Transverse colon (tissue), 4 donors: ENCODE results near the gene PPP3CA.

ENCODE experiments used
- EP300 ChIP-seq: sonication (generic); formaldehyde crosslinking; IDR thresholded peaks from one replicate; pipeline ENCODE4 v1.6.1; 2017; ENCODE audit warnings: antibody characterized with exemption, low read depth
- POLR2A ChIP-seq: fragments of 450-650 bp; IDR thresholded peaks from one replicate; pipeline ENCODE4 v1.6.1; 2016; ENCODE audit warnings: antibody characterized with exemption, mild to moderate bottlenecking, moderate library complexity
- POLR2AphosphoS5 ChIP-seq, 3 donors: sonication (generic); formaldehyde crosslinking; IDR thresholded peaks; one replicate each; pipeline ENCODE4 v1.6.1; 2016; ENCODE audit warnings: antibody characterized with exemption in 3 of 3
- TF ChIP-seq, protein P1 (sequence below), 5 experiments: fragments of 200-600 bp in 3 of 5; fragments of 450-650 bp in 2 of 5; sonication (generic) in 3 of 5; IDR thresholded peaks; 1 replicate in 2 of 5; 2 replicates in 3 of 5; pipeline ENCODE4 v1.5.1; 2016 to 2017; ENCODE audit warnings: antibody characterized with exemption in 5 of 5, inconsistent platforms in 3 of 5, mild to moderate bottlenecking in 2 of 5, moderate library complexity in 1 of 5

DNA sequence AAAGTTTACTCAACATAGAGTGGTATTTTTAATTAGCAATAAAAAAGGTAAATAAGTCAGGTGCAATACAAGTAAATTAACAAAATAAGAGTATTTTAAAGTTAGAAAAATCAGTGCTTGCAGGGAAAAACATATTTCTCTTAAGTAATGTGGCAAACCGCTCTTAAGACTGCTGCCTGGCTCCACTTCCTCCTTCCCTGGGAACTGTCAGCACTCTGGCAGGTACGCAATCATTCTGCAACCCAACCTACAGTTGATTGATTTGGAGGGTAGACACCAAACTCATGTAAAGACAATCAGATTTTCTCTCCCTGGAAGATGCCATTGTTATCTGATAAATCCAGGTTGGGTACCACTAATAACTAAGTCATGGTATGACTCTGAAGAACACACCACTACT is 63.9 kb downstream of the PPP3CA start:
- TF ChIP-seq, protein P1, sequence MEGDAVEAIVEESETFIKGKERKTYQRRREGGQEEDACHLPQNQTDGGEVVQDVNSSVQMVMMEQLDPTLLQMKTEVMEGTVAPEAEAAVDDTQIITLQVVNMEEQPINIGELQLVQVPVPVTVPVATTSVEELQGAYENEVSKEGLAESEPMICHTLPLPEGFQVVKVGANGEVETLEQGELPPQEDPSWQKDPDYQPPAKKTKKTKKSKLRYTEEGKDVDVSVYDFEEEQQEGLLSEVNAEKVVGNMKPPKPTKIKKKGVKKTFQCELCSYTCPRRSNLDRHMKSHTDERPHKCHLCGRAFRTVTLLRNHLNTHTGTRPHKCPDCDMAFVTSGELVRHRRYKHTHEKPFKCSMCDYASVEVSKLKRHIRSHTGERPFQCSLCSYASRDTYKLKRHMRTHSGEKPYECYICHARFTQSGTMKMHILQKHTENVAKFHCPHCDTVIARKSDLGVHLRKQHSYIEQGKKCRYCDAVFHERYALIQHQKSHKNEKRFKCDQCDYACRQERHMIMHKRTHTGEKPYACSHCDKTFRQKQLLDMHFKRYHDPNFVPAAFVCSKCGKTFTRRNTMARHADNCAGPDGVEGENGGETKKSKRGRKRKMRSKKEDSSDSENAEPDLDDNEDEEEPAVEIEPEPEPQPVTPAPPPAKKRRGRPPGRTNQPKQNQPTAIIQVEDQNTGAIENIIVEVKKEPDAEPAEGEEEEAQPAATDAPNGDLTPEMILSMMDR (IDR thresholded peaks at IDR 0.05), result no peak
- no peak for TF ChIP-seq EP300
- no peak for TF ChIP-seq POLR2A
- no peak for TF ChIP-seq POLR2AphosphoS5 (IDR thresholded peaks at IDR 0.05)
